Measurements from ENCODE around the gene CCL23. TPM values are rescaled to one million over a fixed set of nuclear protein-coding genes. Genes with fewer than 3 reads are reported as not detected.

Gene CCL23
- total RNA-seq, 1 donor from 2014 or later, result 26.5 TPM

GRCh38 chr17:35982409-35983191 lies 35.2 kb downstream of the CCL23 start:
- H3K9me3 ChIP-seq, result no peaks in the 10 kb centered on the region
- no peak for TF ChIP-seq CTCF (IDR thresholded peaks at IDR 0.05)
- no peaks in the 10 kb centered on the region for H3K27me3 ChIP-seq
- DNase-seq (no peak), ATAC-seq (no peak)
- intact Hi-C loops (cut with DNase I), result no loop called here
- no peaks in the 10 kb centered on the region for H3K36me3 ChIP-seq
- no peak overlapping the region for H3K27ac ChIP-seq
- peaks cover 6% of the 10 kb centered on the region for H3K4me1 ChIP-seq
- no peak overlapping the region for H3K4me3 ChIP-seq

GRCh38 chr17:35981908-35982330 lies 35.9 kb downstream of the CCL23 start:
- intact Hi-C loops (cut with DNase I), result no loop called here
- ATAC-seq (no peak), DNase-seq (no peak)
- Histone ChIP-seq H3K36me3 (no peaks in the 10 kb centered on the region), H3K27me3 (no peaks in the 10 kb centered on the region), H3K4me3 (no peak overlapping the region), H3K27ac (no peak overlapping the region), H3K9me3 (no peaks in the 10 kb centered on the region), H3K4me1 (no peaks in the 10 kb centered on the region)
- no peak for TF ChIP-seq CTCF (IDR thresholded peaks at IDR 0.05)

- intact Hi-C loops (cut with DNase I), result no loop called here
Observed at GRCh38 chr17:35981246-35981645, 36.5 kb downstream of the CCL23 start, which contains the start of gene CCL16. Gene CCL16, minus strand, starts transcription at chr17:35981497. Its CDS starts 77 bp downstream, at chr17:35981420.

GRCh38 chr17:35978346-35978745 lies 39.4 kb downstream of the CCL23 start:
- intact Hi-C loops (cut with DNase I), result no loop called here
- TF ChIP-seq CTCF (IDR thresholded peaks at IDR 0.05), result no peak

More at GRCh38 chr17:35981246-35981645, 36.5 kb downstream of the CCL23 start, which contains the start of gene CCL16:
- Histone ChIP-seq H3K27ac (no peak within 1 kb of the TSS), H3K27me3 (no peaks in the 10 kb centered on the region), H3K9me3 (no peaks in the 10 kb centered on the region), H3K4me3 (no peak within 1 kb of the TSS), H3K4me1 (no peaks in the 10 kb centered on the region), H3K36me3 (no peaks in the 10 kb centered on the region)
- no peak for TF ChIP-seq CTCF (IDR thresholded peaks at IDR 0.05)
- no peak for DNase-seq
- ATAC-seq, result no peak

GRCh38 chr17:35977509-35977908 lies 40.3 kb downstream of the CCL23 start:
- Histone ChIP-seq H3K4me3 (no peak overlapping the region), H3K9me3 (no peaks in the 10 kb centered on the region), H3K4me1 (no peaks in the 10 kb centered on the region), H3K27me3 (no peaks in the 10 kb centered on the region), H3K36me3 (no peaks in the 10 kb centered on the region), H3K27ac (no peak overlapping the region)
- intact Hi-C loops (cut with DNase I), result no loop called here
- ATAC-seq (no peak), DNase-seq (no peak)
- no peak for TF ChIP-seq CTCF (IDR thresholded peaks at IDR 0.05)

More at GRCh38 chr17:35978346-35978745, 39.4 kb downstream of the CCL23 start:
- no peaks in the 10 kb centered on the region for H3K36me3 ChIP-seq
- no peaks in the 10 kb centered on the region for H3K9me3 ChIP-seq
- ATAC-seq, result no peak
- no peaks in the 10 kb centered on the region for H3K4me1 ChIP-seq
- no peak overlapping the region for H3K4me3 ChIP-seq
- no peak for DNase-seq
- H3K27ac ChIP-seq, result no peak overlapping the region
- H3K27me3 ChIP-seq, result no peaks in the 10 kb centered on the region

Measured in upper lobe of right lung (tissue), 1 donor.